Lung (tissue), 12 donors: ENCODE data around the gene SPINT1. TPM values are rescaled to one million over a fixed set of nuclear protein-coding genes. Genes with fewer than 3 reads are reported as not detected.

Experiments
- ATAC-seq: fragments of 200-7000 bp; cut with Tn5 transposase; one replicate; pipeline ENCODE4 v1.9.1; 2020; ENCODE audit warnings: moderate number of reproducible peaks; ENCODE audit not compliant: insufficient read depth, low FRiP score
- DNase-seq, 3 donors: peaks; one replicate each; pipeline ENCODE4 v3.0.0-alpha.2; 2013 to 2017
- H3K27ac ChIP-seq, 2 donors: one replicate each; pipeline ENCODE4 v1.5.1; 2013; ENCODE audit warnings: mild to moderate bottlenecking in 2 of 2, moderate library complexity in 2 of 2, control low read depth in 1 of 2, inconsistent platforms in 1 of 2, low read depth in 1 of 2, low read length in 1 of 2
- H3K27me3 ChIP-seq, 3 donors: one replicate each; pipeline ENCODE4 v1.5.1; 2013; ENCODE audit warnings: low read length in 2 of 3; ENCODE audit not compliant: control insufficient read depth in 3 of 3, insufficient read depth in 3 of 3
- H3K36me3 ChIP-seq, 4 donors: one replicate each; pipeline ENCODE4 v1.5.1; 2013; ENCODE audit warnings: low read length in 4 of 4, mild to moderate bottlenecking in 1 of 4, moderate library complexity in 1 of 4; ENCODE audit not compliant: control insufficient read depth in 4 of 4, insufficient read depth in 4 of 4
- H3K4me1 ChIP-seq, 5 donors: one replicate each; pipeline ENCODE4 v1.5.1; 2013; ENCODE audit warnings: low read length in 5 of 5, mild to moderate bottlenecking in 2 of 5, moderate library complexity in 1 of 5; ENCODE audit not compliant: control insufficient read depth in 5 of 5, insufficient read depth in 5 of 5
- H3K4me3 ChIP-seq: one replicate; pipeline ENCODE4 v1.5.1; 2013; ENCODE audit warnings: mild to moderate bottlenecking, control low read depth, moderate library complexity
- H3K9ac ChIP-seq, 2 donors: one replicate each; pipeline ENCODE4 v1.5.1; 2013; ENCODE audit warnings: low read length in 2 of 2, control low read depth in 1 of 2; ENCODE audit not compliant: insufficient read depth in 1 of 2
- H3K9me3 ChIP-seq, 4 donors: one replicate each; pipeline ENCODE4 v1.5.1; 2013; ENCODE audit warnings: low read length in 3 of 4, mild to moderate bottlenecking in 1 of 4, moderate library complexity in 1 of 4; ENCODE audit not compliant: control insufficient read depth in 4 of 4, insufficient read depth in 3 of 4
- CTCF ChIP-seq: IDR thresholded peaks from 2 replicates; pipeline ENCODE4 v1.5.1; 2012; ENCODE audit warnings: mild to moderate bottlenecking; ENCODE audit errors: control extremely low read depth, extremely low read depth
- WGBS, 2 donors: extraction: QIAGEN DNeasy Blood & Tissue Kit; methylation state at CpG; one replicate each; pipeline ENCODE4 v1.1.7; 2013; 5-methylcytosine and 5-hydroxymethylcytosine counted together
- polyA plus RNA-seq, 2 donors: library from polyadenylated mRNA; stranded (reverse); fragments of 200-250 nt; gene quantifications; one replicate each; pipeline ENCODE4 v1.2.1, GENCODE V29; 2013
- total RNA-seq, 2 donors: library from RNA; depleted of rRNA in 1 of 2; stranded (reverse); fragments of >200 nt in 1 of 2; gene quantifications; one replicate each; pipeline ENCODE4 v1.2.1, GENCODE V29; 2014 to 2021
- donor health status: control.
- donor health status: control.
- donor health status: Bipolar disorder and iron deficiency.
- donor health status: healthy.
- donor health status: DM: yes; HTN: yes; CAD: no.

SPINT1 gene
- total and polyA plus RNA-seq, 4 donors: 47.1 to 136 (median 99.9) TPM

- Histone ChIP-seq H3K4me1 (peaks cover 0 to 5% (median 0%) of the 10 kb centered on the region in 5 donors), H3K27ac (no peak overlapping the region), H3K9ac (no peak overlapping the region), H3K4me3 (no peak overlapping the region), H3K9me3 (no peaks in the 10 kb centered on the region), H3K27me3 (no peaks in the 10 kb centered on the region), H3K36me3 (no peaks in the 10 kb centered on the region)
- no peak for ATAC-seq
- DNase-seq: no peak
- WGBS, 2 donors: 86 to 93% methylated on average over 5 of the region's 5 CpGs
- no peak for TF ChIP-seq CTCF
These were observed 5.1 kb upstream of the SPINT1 start for GRCh38 chr15:40838756-40839155.

GRCh38 chr15:40841741-40842140 lies 2.1 kb upstream of the SPINT1 start:
- 82 to 88% methylated on average over 2 of the region's 2 CpGs for WGBS, 2 donors
- no peaks in the 10 kb centered on the region for H3K9me3 ChIP-seq
- no peak overlapping the region for H3K4me3 ChIP-seq
- no peak for ATAC-seq
- peaks cover 0 to 8% (median 5%) of the 10 kb centered on the region in 3 donors for H3K27me3 ChIP-seq
- peaks cover 0 to 17% (median 2%) of the 10 kb centered on the region in 5 donors for H3K4me1 ChIP-seq
- no peaks in the 10 kb centered on the region for H3K36me3 ChIP-seq
- no peak overlapping the region for H3K27ac ChIP-seq
- no peak overlapping the region for H3K9ac ChIP-seq
- TF ChIP-seq CTCF: no peak
- DNase-seq: no peak

DNA sequence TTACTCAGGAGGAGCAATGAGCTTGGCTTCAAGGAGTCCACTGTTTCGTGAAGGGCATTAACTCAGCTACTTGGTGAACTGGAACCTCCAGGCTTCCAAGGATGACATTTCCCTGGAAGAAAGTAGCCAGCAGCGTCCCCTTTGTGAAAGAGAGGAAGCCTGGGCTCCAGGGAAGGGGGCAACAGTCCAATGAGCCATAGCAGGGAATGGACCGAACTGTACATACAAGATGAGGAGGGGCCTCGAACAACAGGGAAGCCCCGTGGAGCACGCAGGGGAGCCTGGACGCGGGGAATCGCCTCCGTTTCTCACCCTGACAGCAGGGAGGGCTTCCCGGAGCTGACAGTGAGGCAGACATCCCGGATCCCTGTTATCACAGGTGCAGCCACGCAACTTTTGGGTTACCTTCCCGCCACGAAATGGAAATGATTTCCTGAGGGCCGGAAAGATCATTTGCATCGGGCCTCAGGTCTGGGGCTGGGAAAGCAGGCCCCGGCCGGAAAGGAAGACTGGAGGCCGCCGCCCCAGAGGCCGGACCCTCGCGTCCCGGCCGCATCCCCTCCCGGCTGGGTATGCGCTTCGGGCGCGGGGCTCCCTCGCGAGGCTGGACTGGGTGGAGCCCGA lies 475 bp upstream of the SPINT1 start:
- peak overlapping the region in 1 of 2 donors; percentile 66 for H3K27ac ChIP-seq
- H3K9ac ChIP-seq: peak overlapping the region in 1 of 2 donors; percentile 23
- H3K36me3 ChIP-seq: no peaks in the 10 kb centered on the region
- H3K4me3 ChIP-seq: peak overlapping the region; percentile 30
- ATAC-seq: no peak
- 21 to 31% methylated on average over 33 to 34 of the region's 34 CpGs for WGBS, 2 donors
- no peak for TF ChIP-seq CTCF
- H3K9me3 ChIP-seq: no peaks in the 10 kb centered on the region
- H3K4me1 ChIP-seq: peaks cover 0 to 28% (median 5%) of the 10 kb centered on the region in 5 donors
- peaks cover 0 to 8% (median 5%) of the 10 kb centered on the region in 3 donors for H3K27me3 ChIP-seq
- no peak for DNase-seq

DNA sequence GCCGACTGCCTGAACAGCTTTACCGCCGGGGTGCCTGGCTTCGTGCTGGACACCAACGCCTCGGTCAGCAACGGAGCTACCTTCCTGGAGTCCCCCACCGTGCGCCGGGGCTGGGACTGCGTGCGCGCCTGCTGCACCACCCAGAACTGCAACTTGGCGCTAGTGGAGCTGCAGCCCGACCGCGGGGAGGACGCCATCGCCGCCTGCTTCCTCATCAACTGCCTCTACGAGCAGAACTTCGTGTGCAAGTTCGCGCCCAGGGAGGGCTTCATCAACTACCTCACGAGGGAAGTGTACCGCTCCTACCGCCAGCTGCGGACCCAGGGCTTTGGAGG lies 815 bp downstream of the SPINT1 start:
- Histone ChIP-seq H3K27ac (peak overlapping the region in 1 of 2 donors; percentile 89), H3K9me3 (no peaks in the 10 kb centered on the region), H3K4me3 (peak overlapping the region; percentile 43), H3K9ac (no peak overlapping the region), H3K36me3 (no peaks in the 10 kb centered on the region), H3K4me1 (peaks cover 0 to 28% (median 5%) of the 10 kb centered on the region in 5 donors), H3K27me3 (peaks cover 0 to 8% (median 5%) of the 10 kb centered on the region in 3 donors)
- DNase-seq (peak; percentile 31 to 52 (median 43)), ATAC-seq (no peak)
- TF ChIP-seq CTCF: no peak
- 1 to 2% methylated on average over 25 to 28 of the region's 28 CpGs for WGBS, 2 donors
